SK-N-SH treated with all-trans-retinoic acid at 6 μM for 48 hours (cell line): ENCODE data around the gene HSPA5.

Experiments used
- ATAC-seq: fragments of 200-7000 bp; cut with Tn5 transposase; 3 replicates; pipeline ENCODE4 v1.9.1; 2020; ENCODE audit warnings: mild to moderate bottlenecking, moderate library complexity
- ARNTL ChIP-seq: fragments of 450-650 bp; formaldehyde crosslinking; IDR thresholded peaks from 2 replicates; pipeline ENCODE4 v1.5.0; 2020; ENCODE audit warnings: low read depth, mild to moderate bottlenecking, moderate library complexity, borderline replicate concordance
- BACH2 ChIP-seq: fragments of 250-450 bp; sonication (Bioruptor Pico); IDR thresholded peaks from 2 replicates; pipeline ENCODE4 v1.9.0; 2021; ENCODE audit warnings: mild to moderate bottlenecking, borderline replicate concordance
- CSDC2 ChIP-seq: fragments of 250-450 bp; sonication (Bioruptor Pico); IDR thresholded peaks from 2 replicates; pipeline ENCODE4 v1.5.0; 2020; ENCODE audit warnings: mild to moderate bottlenecking, moderate library complexity
- ESRRG ChIP-seq: fragments of 250-450 bp; sonication (Bioruptor Pico); IDR thresholded peaks from 2 replicates; pipeline ENCODE4 v1.6.1; 2021; ENCODE audit warnings: mild to moderate bottlenecking
- GLIS3 ChIP-seq: fragments of 250-450 bp; sonication (Bioruptor Pico); IDR thresholded peaks from 2 replicates; pipeline ENCODE4 v1.5.0; 2020; ENCODE audit warnings: mild to moderate bottlenecking, moderate library complexity
- ISL1 ChIP-seq: fragments of 250-450 bp; sonication (Bioruptor Pico); IDR thresholded peaks from 2 replicates; pipeline ENCODE4 v2.1.2; 2022; ENCODE audit warnings: mild to moderate bottlenecking, moderate library complexity
- OSR1 ChIP-seq: fragments of 250-450 bp; sonication (Bioruptor Pico); IDR thresholded peaks from 2 replicates; pipeline ENCODE4 v1.8.0; 2022; ENCODE audit warnings: moderate library complexity, mild to moderate bottlenecking, inconsistent platforms
- PPARA ChIP-seq: fragments of 250-450 bp; sonication (Bioruptor Pico); IDR thresholded peaks from 2 replicates; pipeline ENCODE4 v1.5.0; 2020; ENCODE audit warnings: mild to moderate bottlenecking, borderline replicate concordance
- RARB ChIP-seq: fragments of 250-450 bp; sonication (Bioruptor Pico); IDR thresholded peaks from 2 replicates; pipeline ENCODE4 v1.8.0; 2021; ENCODE audit warnings: mild to moderate bottlenecking, moderate library complexity
- SNAI2 ChIP-seq: fragments of 250-450 bp; sonication (Bioruptor Pico); IDR thresholded peaks from 2 replicates; pipeline ENCODE4 v1.5.0; 2020; ENCODE audit warnings: mild to moderate bottlenecking, moderate library complexity
- TCF4 ChIP-seq: fragments of 250-450 bp; sonication (Bioruptor Pico); IDR thresholded peaks from 2 replicates; pipeline ENCODE4 v1.8.0; 2021; ENCODE audit warnings: mild to moderate bottlenecking, moderate library complexity, borderline replicate concordance
- TOX ChIP-seq: fragments of 250-450 bp; sonication (Bioruptor Pico); IDR thresholded peaks from 2 replicates; pipeline ENCODE4 v1.8.0; 2021; ENCODE audit warnings: mild to moderate bottlenecking, moderate library complexity, borderline replicate concordance
- ZFP3 ChIP-seq: fragments of 250-450 bp; sonication (Bioruptor Pico); IDR thresholded peaks from 2 replicates; pipeline ENCODE4 v1.5.0; 2020; ENCODE audit warnings: mild to moderate bottlenecking, moderate library complexity
- ZFP30 ChIP-seq: fragments of 450-650 bp; formaldehyde crosslinking; IDR thresholded peaks from 2 replicates; pipeline ENCODE4 v1.5.0; 2022; ENCODE audit warnings: mild to moderate bottlenecking, moderate library complexity
- ZNF565 ChIP-seq: fragments of 450-650 bp; formaldehyde crosslinking; conservative IDR thresholded peaks from 2 replicates; pipeline ENCODE4 v1.5.0; 2020; ENCODE audit warnings: low read depth, mild to moderate bottlenecking, moderate library complexity
- ZNF8 ChIP-seq: fragments of 450-650 bp; formaldehyde crosslinking; IDR thresholded peaks from 2 replicates; pipeline ENCODE4 v1.5.0; 2020; ENCODE audit warnings: mild to moderate bottlenecking, moderate library complexity
- TF ChIP-seq, protein P1 (sequence below): fragments of 250-450 bp; sonication (Bioruptor Pico); IDR thresholded peaks from 2 replicates; pipeline ENCODE4 v1.5.1; 2021; ENCODE audit warnings: mild to moderate bottlenecking, moderate library complexity
- TF ChIP-seq, protein P2 (sequence below): fragments of 250-450 bp; sonication (Bioruptor Pico); IDR thresholded peaks from 2 replicates; pipeline ENCODE4 v1.8.0; 2021; ENCODE audit warnings: low read depth, mild to moderate bottlenecking, moderate library complexity, borderline replicate concordance
- TF ChIP-seq, protein P3 (sequence below): fragments of 250-450 bp; sonication (Bioruptor Pico); IDR thresholded peaks from 2 replicates; pipeline ENCODE4 v1.5.1; 2020; ENCODE audit warnings: low read depth, mild to moderate bottlenecking, moderate library complexity
- TF ChIP-seq, protein P4 (sequence below): fragments of 250-450 bp; sonication (Bioruptor Pico); IDR thresholded peaks from 2 replicates; pipeline ENCODE4 v1.8.0; 2020; ENCODE audit warnings: mild to moderate bottlenecking, moderate library complexity, borderline replicate concordance
- TF ChIP-seq, protein P5 (sequence below): fragments of 250-450 bp; sonication (Bioruptor Pico); IDR thresholded peaks from 2 replicates; pipeline ENCODE4 v1.5.0; 2020; ENCODE audit warnings: mild to moderate bottlenecking, moderate library complexity

Gene HSPA5

DNA sequence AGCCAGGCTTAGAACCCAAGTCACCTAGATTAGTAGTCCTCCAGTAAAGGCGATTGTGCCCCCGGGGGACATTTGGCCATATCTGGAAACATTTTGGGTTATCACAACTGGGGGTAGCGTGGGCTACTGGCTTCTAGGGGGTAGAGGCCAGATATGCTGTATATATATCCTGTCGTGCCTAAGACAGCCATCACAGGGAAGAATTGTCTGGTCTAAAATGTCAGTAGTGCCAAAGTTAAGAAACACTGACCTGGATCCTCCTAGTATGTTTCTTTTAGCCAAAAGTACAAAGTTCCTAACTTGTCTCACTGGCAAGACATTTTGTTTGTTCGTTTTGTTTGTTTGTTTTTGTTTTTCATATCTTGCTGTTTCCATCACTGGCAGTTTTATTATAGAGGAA lies 27.0 kb downstream of the HSPA5 start:
- TF ChIP-seq, protein P1, sequence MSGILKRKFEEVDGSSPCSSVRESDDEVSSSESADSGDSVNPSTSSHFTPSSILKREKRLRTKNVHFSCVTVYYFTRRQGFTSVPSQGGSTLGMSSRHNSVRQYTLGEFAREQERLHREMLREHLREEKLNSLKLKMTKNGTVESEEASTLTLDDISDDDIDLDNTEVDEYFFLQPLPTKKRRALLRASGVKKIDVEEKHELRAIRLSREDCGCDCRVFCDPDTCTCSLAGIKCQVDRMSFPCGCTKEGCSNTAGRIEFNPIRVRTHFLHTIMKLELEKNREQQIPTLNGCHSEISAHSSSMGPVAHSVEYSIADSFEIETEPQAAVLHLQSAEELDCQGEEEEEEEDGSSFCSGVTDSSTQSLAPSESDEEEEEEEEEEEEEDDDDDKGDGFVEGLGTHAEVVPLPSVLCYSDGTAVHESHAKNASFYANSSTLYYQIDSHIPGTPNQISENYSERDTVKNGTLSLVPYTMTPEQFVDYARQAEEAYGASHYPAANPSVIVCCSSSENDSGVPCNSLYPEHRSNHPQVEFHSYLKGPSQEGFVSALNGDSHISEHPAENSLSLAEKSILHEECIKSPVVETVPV (CRISPR knock-in tag): no peak
- TF ChIP-seq, protein P2, sequence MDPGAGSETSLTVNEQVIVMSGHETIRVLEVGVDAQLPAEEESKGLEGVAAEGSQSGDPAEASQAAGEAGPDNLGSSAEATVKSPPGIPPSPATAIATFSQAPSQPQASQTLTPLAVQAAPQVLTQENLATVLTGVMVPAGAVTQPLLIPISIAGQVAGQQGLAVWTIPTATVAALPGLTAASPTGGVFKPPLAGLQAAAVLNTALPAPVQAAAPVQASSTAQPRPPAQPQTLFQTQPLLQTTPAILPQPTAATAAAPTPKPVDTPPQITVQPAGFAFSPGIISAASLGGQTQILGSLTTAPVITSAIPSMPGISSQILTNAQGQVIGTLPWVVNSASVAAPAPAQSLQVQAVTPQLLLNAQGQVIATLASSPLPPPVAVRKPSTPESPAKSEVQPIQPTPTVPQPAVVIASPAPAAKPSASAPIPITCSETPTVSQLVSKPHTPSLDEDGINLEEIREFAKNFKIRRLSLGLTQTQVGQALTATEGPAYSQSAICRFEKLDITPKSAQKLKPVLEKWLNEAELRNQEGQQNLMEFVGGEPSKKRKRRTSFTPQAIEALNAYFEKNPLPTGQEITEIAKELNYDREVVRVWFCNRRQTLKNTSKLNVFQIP (CRISPR knock-in tag): no peak
- TF ChIP-seq, protein P3, sequence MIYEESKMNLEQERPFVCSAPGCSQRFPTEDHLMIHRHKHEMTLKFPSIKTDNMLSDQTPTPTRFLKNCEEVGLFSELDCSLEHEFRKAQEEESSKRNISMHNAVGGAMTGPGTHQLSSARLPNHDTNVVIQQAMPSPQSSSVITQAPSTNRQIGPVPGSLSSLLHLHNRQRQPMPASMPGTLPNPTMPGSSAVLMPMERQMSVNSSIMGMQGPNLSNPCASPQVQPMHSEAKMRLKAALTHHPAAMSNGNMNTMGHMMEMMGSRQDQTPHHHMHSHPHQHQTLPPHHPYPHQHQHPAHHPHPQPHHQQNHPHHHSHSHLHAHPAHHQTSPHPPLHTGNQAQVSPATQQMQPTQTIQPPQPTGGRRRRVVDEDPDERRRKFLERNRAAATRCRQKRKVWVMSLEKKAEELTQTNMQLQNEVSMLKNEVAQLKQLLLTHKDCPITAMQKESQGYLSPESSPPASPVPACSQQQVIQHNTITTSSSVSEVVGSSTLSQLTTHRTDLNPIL: no peak
- TF ChIP-seq BACH2 (CRISPR knock-in tag): no peak
- TF ChIP-seq GLIS3 (CRISPR knock-in tag): no peak
- TF ChIP-seq RARB (CRISPR knock-in tag): no peak
- no peak for TF ChIP-seq ZNF565 (CRISPR knock-in tag)
- TF ChIP-seq CSDC2 (CRISPR knock-in tag): no peak
- TF ChIP-seq TCF4 (CRISPR knock-in tag): no peak
- no peak for TF ChIP-seq OSR1 (CRISPR knock-in tag)
- TF ChIP-seq, protein P4, sequence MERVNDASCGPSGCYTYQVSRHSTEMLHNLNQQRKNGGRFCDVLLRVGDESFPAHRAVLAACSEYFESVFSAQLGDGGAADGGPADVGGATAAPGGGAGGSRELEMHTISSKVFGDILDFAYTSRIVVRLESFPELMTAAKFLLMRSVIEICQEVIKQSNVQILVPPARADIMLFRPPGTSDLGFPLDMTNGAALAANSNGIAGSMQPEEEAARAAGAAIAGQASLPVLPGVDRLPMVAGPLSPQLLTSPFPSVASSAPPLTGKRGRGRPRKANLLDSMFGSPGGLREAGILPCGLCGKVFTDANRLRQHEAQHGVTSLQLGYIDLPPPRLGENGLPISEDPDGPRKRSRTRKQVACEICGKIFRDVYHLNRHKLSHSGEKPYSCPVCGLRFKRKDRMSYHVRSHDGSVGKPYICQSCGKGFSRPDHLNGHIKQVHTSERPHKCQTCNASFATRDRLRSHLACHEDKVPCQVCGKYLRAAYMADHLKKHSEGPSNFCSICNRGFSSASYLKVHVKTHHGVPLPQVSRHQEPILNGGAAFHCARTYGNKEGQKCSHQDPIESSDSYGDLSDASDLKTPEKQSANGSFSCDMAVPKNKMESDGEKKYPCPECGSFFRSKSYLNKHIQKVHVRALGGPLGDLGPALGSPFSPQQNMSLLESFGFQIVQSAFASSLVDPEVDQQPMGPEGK (CRISPR knock-in tag): no peak
- no peak for TF ChIP-seq ZFP30 (CRISPR knock-in tag)
- TF ChIP-seq ARNTL: no peak
- ATAC-seq: no peak

DNA sequence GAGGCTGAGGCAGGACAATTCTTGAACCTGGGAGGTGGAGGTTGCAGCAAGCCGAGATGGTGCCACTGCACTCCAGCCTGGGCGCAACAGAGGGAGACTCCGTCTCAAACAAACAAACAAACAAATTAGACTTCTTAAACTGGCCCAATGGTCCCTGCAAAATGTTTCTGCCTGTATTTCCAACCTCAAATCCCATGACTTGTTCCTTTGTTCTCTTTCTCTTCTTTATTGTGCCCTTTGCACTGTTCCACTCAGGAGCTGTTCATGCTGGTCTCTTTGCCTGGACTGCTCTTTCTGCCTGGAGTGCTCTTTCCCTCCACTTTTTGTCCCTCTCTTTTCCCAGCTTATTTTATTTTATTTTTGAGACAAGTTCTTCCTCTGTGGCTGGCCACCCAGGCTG lies 36.7 kb downstream of the HSPA5 start:
- ATAC-seq: no peak
- no peak for TF ChIP-seq ESRRG
- TF ChIP-seq, protein P4 (CRISPR knock-in tag): no peak
- no peak for TF ChIP-seq BACH2 (CRISPR knock-in tag)
- no peak for TF ChIP-seq SNAI2 (CRISPR knock-in tag)
- TF ChIP-seq ZFP30 (CRISPR knock-in tag): no peak
- no peak for TF ChIP-seq ARNTL
- TF ChIP-seq, protein P5, sequence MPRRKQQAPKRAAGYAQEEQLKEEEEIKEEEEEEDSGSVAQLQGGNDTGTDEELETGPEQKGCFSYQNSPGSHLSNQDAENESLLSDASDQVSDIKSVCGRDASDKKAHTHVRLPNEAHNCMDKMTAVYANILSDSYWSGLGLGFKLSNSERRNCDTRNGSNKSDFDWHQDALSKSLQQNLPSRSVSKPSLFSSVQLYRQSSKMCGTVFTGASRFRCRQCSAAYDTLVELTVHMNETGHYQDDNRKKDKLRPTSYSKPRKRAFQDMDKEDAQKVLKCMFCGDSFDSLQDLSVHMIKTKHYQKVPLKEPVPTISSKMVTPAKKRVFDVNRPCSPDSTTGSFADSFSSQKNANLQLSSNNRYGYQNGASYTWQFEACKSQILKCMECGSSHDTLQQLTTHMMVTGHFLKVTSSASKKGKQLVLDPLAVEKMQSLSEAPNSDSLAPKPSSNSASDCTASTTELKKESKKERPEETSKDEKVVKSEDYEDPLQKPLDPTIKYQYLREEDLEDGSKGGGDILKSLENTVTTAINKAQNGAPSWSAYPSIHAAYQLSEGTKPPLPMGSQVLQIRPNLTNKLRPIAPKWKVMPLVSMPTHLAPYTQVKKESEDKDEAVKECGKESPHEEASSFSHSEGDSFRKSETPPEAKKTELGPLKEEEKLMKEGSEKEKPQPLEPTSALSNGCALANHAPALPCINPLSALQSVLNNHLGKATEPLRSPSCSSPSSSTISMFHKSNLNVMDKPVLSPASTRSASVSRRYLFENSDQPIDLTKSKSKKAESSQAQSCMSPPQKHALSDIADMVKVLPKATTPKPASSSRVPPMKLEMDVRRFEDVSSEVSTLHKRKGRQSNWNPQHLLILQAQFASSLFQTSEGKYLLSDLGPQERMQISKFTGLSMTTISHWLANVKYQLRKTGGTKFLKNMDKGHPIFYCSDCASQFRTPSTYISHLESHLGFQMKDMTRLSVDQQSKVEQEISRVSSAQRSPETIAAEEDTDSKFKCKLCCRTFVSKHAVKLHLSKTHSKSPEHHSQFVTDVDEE (CRISPR knock-in tag): no peak
- TF ChIP-seq, protein P3: no peak
- no peak for TF ChIP-seq CSDC2 (CRISPR knock-in tag)
- no peak for TF ChIP-seq GLIS3 (CRISPR knock-in tag)
- no peak for TF ChIP-seq PPARA (CRISPR knock-in tag)
- no peak for TF ChIP-seq ZFP3 (CRISPR knock-in tag)
- TF ChIP-seq TOX (CRISPR knock-in tag): no peak
- TF ChIP-seq ZNF565 (CRISPR knock-in tag): no peak
- TF ChIP-seq ZNF8: no peak
- TF ChIP-seq, protein P1 (CRISPR knock-in tag): no peak
- TF ChIP-seq ISL1 (CRISPR knock-in tag): no peak
- no peak for TF ChIP-seq RARB (CRISPR knock-in tag)
- no peak for TF ChIP-seq TCF4 (CRISPR knock-in tag)
- TF ChIP-seq, all 23 proteins: peak for 0
